K562 (cell line): ENCODE results near the gene ZNF689. TPM values are rescaled to one million over a fixed set of nuclear protein-coding genes. Genes with fewer than 3 reads are reported as not detected.

Source experiments
- ATF1 ChIP-seq, 2 experiments: fragments of 450-650 bp in 1 of 2; IDR thresholded peaks; 2 replicates each; pipeline ENCODE4 v1.6.1; 2016; ENCODE audit warnings: missing compliant biosample characterization in 1 of 2, missing genetic modification characterization in 1 of 2
- ESRRA ChIP-seq: fragments of 450-650 bp; IDR thresholded peaks from 2 replicates; pipeline ENCODE4 v1.6.1; 2014; ENCODE audit warnings: low read depth, mild to moderate bottlenecking, moderate library complexity, borderline replicate concordance
- ETS2 ChIP-seq: IDR thresholded peaks from 2 replicates; pipeline ENCODE4 v1.6.1; 2016; ENCODE audit warnings: borderline replicate concordance, missing genetic modification characterization, mild to moderate bottlenecking, moderate library complexity, missing compliant biosample characterization; ENCODE audit not compliant: poor library complexity, severe bottlenecking
- ETV6 ChIP-seq, 3 experiments: fragments of 150-350 bp in 1 of 3; sonication (generic) in 1 of 3; formaldehyde crosslinking in 1 of 3; IDR thresholded peaks; 2 replicates each; pipeline versions ENCODE4 v1.6.1 to v1.8.0; 2014 to 2022; ENCODE audit warnings: borderline replicate concordance in 2 of 3, low read depth in 2 of 3, antibody characterized with exemption in 1 of 3, low read length in 1 of 3, mild to moderate bottlenecking in 1 of 3, missing genetic modification reagents in 1 of 3
- HNRNPL ChIP-seq: fragments of 200-400 bp; formaldehyde crosslinking; IDR thresholded peaks from 2 replicates; pipeline ENCODE4 v1.6.1; 2017; ENCODE audit warnings: low read depth, mild to moderate bottlenecking, low read length
- NFIC ChIP-seq: fragments of 450-650 bp; IDR thresholded peaks from 2 replicates; pipeline ENCODE4 v1.6.1; 2017; ENCODE audit warnings: mild to moderate bottlenecking, inconsistent platforms
- POLR2A ChIP-seq: fragments of 450-650 bp; conservative IDR thresholded peaks from 2 replicates; pipeline ENCODE4 v1.6.1; 2016
- RBM22 ChIP-seq: fragments of 200-400 bp; formaldehyde crosslinking; IDR thresholded peaks from 2 replicates; pipeline ENCODE4 v1.6.1; 2018; ENCODE audit warnings: low read length, low read depth; ENCODE audit not compliant: poor library complexity, severe bottlenecking
- TAL1 ChIP-seq: fragments of 450-650 bp; IDR thresholded peaks from 2 replicates; pipeline ENCODE4 v1.6.1; 2016; ENCODE audit warnings: mild to moderate bottlenecking
- ZNF133 ChIP-seq: fragments of 250-450 bp; sonication (Bioruptor Pico); IDR thresholded peaks from 2 replicates; pipeline ENCODE4 v1.4.0; 2020; ENCODE audit warnings: mild to moderate bottlenecking
- ZNF79 ChIP-seq: fragments of 250-450 bp; sonication (Bioruptor Pico); IDR thresholded peaks from 2 replicates; pipeline ENCODE4 v1.4.0; 2020; ENCODE audit warnings: low read depth, mild to moderate bottlenecking, moderate library complexity
- polyA plus RNA-seq, 8 experiments: library from polyadenylated mRNA; depleted of rRNA in 4 of 8; stranded (reverse) in 5 of 8; unstranded in 3 of 8; fragments of >200 nt; fragmentation: Nextera tagmentation in 2 of 8; fragmentation: Illumina TruSeq in 1 of 8; extraction: Ambion mirVana in 2 of 8; extraction: Trizol in 1 of 8; gene quantifications; 2 replicates each; pipeline versions ENCODE4 v1.2.1 to v1.2.3, GENCODE V29; 2011 to 2014; ENCODE audit warnings: inconsistent platforms in 1 of 8, missing spikeins in 1 of 8
- total RNA-seq, 7 experiments: library from RNA; depleted of rRNA in 6 of 7; stranded (reverse); fragments of >200 nt in 6 of 7; fragmentation: Illumina TruSeq in 2 of 7; extraction: Trizol in 2 of 7; gene quantifications; 2 replicates each; pipeline versions ENCODE4 v1.2.1 to v1.2.3, GENCODE V29; 2011 to 2021; ENCODE audit warnings: low replicate concordance in 1 of 7
- TF ChIP-seq, protein P1 (sequence below), 2 experiments: IDR thresholded peaks; 2 replicates each; pipeline ENCODE4 v1.6.1; 2011; ENCODE audit warnings: borderline replicate concordance in 1 of 2, control low read depth in 1 of 2, low read depth in 1 of 2, low read length in 1 of 2, mild to moderate bottlenecking in 1 of 2, mixed read lengths in 1 of 2, moderate library complexity in 1 of 2; ENCODE audit not compliant: insufficient read depth in 1 of 2, insufficient read length in 1 of 2, poor library complexity in 1 of 2, severe bottlenecking in 1 of 2; ENCODE audit errors: extremely low read depth in 1 of 2
- TF ChIP-seq, protein P2 (sequence below), 3 experiments: fragments of 200-800 bp in 1 of 3; sonication (Bioruptor generic) in 1 of 3; sonication (generic) in 1 of 3; formaldehyde crosslinking in 1 of 3; IDR thresholded peaks; 2 replicates each; pipeline versions ENCODE4 v1.6.1 to v1.8.0; 2016 to 2022; ENCODE audit warnings: mild to moderate bottlenecking in 2 of 3, missing compliant biosample characterization in 2 of 3, missing genetic modification characterization in 2 of 3, missing genetic modification reagents in 1 of 3
- TF ChIP-seq, protein P3 (sequence below): sonication (generic); IDR thresholded peaks from 2 replicates; pipeline ENCODE4 v1.6.1; 2016
- TF ChIP-seq, protein P4 (sequence below): fragments of 450-650 bp; IDR thresholded peaks from 2 replicates; pipeline ENCODE4 v1.7.0; 2016; ENCODE audit warnings: borderline replicate concordance
- TF ChIP-seq, protein P5 (sequence below): fragments of 150-350 bp; IDR thresholded peaks from 2 replicates; pipeline ENCODE4 v1.6.1; 2014; ENCODE audit warnings: low read depth, mild to moderate bottlenecking, low read length, borderline replicate concordance

ZNF689 gene
- total and polyA plus RNA-seq, 9 of the 15 experiments (the other 6 are each of a cell fraction or from before 2014, with no cell fraction given): 5.4 to 15.4 (median 10.8) TPM

DNA sequence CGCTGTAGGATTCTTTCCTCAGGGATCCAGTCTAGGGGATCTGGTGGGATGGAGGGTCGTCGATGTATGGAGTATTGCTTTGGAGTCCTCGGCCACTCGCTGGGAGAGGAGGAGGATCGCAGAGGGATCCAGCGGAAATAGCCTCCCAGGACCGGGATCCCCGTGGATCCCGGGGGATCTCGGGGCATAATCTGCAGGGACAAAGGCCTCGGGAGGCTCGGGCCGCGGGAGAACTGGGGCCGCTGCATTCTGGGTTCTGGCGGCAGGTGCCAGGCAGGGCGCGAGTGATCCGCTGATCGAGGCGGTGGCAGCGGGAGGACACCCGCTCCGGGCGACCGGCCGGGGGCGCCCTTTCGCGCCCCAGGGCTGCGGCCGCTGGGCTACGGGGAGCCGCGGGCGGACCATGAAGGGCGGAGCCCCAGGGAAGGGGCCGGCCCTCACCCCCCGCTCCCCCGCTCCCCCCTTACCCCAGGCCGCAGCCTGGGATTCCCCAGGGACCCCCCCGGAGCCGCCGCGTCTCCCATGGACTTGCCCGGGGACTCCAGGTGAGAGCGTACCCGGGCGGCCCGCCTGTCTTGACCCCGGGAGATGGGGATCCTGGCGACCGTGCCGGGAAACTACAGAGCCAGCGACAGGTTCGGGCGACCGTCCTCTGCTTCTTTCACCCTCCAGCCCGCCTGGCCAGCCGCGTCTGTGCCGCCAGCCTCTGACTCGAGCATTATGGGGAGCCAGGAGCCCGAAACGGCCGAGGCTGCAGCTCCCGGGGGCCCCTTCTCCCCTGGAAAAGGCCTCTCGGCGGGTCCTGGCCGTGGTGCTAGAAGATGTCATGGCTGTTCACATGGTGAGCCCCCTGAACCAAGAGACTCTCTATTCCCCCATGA is 41.2 kb upstream of the ZNF689 start (continued):
- TF ChIP-seq, protein P1, sequence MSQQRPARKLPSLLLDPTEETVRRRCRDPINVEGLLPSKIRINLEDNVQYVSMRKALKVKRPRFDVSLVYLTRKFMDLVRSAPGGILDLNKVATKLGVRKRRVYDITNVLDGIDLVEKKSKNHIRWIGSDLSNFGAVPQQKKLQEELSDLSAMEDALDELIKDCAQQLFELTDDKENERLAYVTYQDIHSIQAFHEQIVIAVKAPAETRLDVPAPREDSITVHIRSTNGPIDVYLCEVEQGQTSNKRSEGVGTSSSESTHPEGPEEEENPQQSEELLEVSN (IDR thresholded peaks at IDR 0.05; ENCODE audit: borderline replicate concordance in 1 of 2, extremely low read depth in 1 of 2, insufficient read depth in 1 of 2, insufficient read length in 1 of 2, low read depth in 1 of 2, low read length in 1 of 2, poor library complexity in 1 of 2, severe bottlenecking in 1 of 2): peak; percentile 42 to 71
- TF ChIP-seq NFIC (peak; percentile 26; the same call in 1 of the 2 replicates), ESRRA (no peak; the same call in 1 of the 2 replicates), POLR2A (peak; percentile 72), ZNF133 (CRISPR knock-in tag) (no peak), ETV6 (IDR thresholded peaks at IDR 0.05; ENCODE audit: borderline replicate concordance in 1 of 2, low read depth in 2 of 2, low read length in 1 of 2) (no peak), ETV6 (CRISPR knock-in tag; IDR thresholded peaks at IDR 0.05; ENCODE audit: borderline replicate concordance) (no peak), ZNF79 (CRISPR knock-in tag) (no peak), RBM22 (no peak), HNRNPL (peak; percentile 91), ETS2 (tag) (no peak), ATF1 (CRISPR knock-in tag; IDR thresholded peaks at IDR 0.05) (no peak), ATF1 (tag; IDR thresholded peaks at IDR 0.05) (no peak), TAL1 (no peak)
- TF ChIP-seq, protein P2, sequence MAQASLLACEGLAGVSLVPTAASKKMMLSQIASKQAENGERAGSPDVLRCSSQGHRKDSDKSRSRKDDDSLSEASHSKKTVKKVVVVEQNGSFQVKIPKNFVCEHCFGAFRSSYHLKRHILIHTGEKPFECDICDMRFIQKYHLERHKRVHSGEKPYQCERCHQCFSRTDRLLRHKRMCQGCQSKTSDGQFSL (CRISPR knock-in tag; IDR thresholded peaks at IDR 0.05): no peak
- TF ChIP-seq, protein P2 (tag; IDR thresholded peaks at IDR 0.05): peak in 1 of 2 experiments; percentile 68; a peak in 2 of 4 replicates
- TF ChIP-seq, protein P3, sequence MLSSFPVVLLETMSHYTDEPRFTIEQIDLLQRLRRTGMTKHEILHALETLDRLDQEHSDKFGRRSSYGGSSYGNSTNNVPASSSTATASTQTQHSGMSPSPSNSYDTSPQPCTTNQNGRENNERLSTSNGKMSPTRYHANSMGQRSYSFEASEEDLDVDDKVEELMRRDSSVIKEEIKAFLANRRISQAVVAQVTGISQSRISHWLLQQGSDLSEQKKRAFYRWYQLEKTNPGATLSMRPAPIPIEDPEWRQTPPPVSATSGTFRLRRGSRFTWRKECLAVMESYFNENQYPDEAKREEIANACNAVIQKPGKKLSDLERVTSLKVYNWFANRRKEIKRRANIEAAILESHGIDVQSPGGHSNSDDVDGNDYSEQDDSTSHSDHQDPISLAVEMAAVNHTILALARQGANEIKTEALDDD: no peak
- TF ChIP-seq, protein P4, sequence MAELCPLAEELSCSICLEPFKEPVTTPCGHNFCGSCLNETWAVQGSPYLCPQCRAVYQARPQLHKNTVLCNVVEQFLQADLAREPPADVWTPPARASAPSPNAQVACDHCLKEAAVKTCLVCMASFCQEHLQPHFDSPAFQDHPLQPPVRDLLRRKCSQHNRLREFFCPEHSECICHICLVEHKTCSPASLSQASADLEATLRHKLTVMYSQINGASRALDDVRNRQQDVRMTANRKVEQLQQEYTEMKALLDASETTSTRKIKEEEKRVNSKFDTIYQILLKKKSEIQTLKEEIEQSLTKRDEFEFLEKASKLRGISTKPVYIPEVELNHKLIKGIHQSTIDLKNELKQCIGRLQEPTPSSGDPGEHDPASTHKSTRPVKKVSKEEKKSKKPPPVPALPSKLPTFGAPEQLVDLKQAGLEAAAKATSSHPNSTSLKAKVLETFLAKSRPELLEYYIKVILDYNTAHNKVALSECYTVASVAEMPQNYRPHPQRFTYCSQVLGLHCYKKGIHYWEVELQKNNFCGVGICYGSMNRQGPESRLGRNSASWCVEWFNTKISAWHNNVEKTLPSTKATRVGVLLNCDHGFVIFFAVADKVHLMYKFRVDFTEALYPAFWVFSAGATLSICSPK: 0 out of 2 replicates have a peak, but pooled peaks have one; percentile 34
- TF ChIP-seq, protein P5, sequence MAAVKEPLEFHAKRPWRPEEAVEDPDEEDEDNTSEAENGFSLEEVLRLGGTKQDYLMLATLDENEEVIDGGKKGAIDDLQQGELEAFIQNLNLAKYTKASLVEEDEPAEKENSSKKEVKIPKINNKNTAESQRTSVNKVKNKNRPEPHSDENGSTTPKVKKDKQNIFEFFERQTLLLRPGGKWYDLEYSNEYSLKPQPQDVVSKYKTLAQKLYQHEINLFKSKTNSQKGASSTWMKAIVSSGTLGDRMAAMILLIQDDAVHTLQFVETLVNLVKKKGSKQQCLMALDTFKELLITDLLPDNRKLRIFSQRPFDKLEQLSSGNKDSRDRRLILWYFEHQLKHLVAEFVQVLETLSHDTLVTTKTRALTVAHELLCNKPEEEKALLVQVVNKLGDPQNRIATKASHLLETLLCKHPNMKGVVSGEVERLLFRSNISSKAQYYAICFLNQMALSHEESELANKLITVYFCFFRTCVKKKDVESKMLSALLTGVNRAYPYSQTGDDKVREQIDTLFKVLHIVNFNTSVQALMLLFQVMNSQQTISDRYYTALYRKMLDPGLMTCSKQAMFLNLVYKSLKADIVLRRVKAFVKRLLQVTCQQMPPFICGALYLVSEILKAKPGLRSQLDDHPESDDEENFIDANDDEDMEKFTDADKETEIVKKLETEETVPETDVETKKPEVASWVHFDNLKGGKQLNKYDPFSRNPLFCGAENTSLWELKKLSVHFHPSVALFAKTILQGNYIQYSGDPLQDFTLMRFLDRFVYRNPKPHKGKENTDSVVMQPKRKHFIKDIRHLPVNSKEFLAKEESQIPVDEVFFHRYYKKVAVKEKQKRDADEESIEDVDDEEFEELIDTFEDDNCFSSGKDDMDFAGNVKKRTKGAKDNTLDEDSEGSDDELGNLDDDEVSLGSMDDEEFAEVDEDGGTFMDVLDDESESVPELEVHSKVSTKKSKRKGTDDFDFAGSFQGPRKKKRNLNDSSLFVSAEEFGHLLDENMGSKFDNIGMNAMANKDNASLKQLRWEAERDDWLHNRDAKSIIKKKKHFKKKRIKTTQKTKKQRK: no peak
